Measurements from ENCODE around the gene TBL3. TPM values are rescaled to one million over a fixed set of nuclear protein-coding genes. Genes with fewer than 3 reads are reported as not detected.

TBL3 gene
- total and polyA plus RNA-seq, 4 donors, result 23.9 to 58.8 (median 44.1) TPM

- Histone ChIP-seq H3K27me3 (ENCODE audit: control insufficient read depth in 3 of 3, insufficient read depth in 3 of 3, low read length in 2 of 3) (no peaks in the 10 kb centered on the region), H3K4me1 (ENCODE audit: control insufficient read depth in 5 of 5, insufficient read depth in 5 of 5, low read length in 5 of 5) (peaks cover 0 to 24% (median 6%) of the 10 kb centered on the region in 5 donors), H3K9me3 (ENCODE audit: control insufficient read depth in 4 of 4, insufficient read depth in 3 of 4, low read length in 3 of 4) (no peaks in the 10 kb centered on the region), H3K27ac (ENCODE audit: low read depth in 1 of 2, low read length in 1 of 2) (no peak overlapping the region), H3K36me3 (ENCODE audit: control insufficient read depth in 4 of 4, insufficient read depth in 4 of 4, low read length in 4 of 4) (peaks cover 0 to 58% (median 26%) of the 10 kb centered on the region in 4 donors), H3K4me3 (no peak overlapping the region), H3K9ac (ENCODE audit: insufficient read depth in 1 of 2, low read length in 2 of 2) (no peak overlapping the region)
- ATAC-seq (ENCODE audit: insufficient read depth, low FRiP score) (no peak), DNase-seq (no peak)
- 96% methylated on average over 51 to 53 of the region's 53 CpGs for WGBS, 2 donors
- TF ChIP-seq, protein P1, sequence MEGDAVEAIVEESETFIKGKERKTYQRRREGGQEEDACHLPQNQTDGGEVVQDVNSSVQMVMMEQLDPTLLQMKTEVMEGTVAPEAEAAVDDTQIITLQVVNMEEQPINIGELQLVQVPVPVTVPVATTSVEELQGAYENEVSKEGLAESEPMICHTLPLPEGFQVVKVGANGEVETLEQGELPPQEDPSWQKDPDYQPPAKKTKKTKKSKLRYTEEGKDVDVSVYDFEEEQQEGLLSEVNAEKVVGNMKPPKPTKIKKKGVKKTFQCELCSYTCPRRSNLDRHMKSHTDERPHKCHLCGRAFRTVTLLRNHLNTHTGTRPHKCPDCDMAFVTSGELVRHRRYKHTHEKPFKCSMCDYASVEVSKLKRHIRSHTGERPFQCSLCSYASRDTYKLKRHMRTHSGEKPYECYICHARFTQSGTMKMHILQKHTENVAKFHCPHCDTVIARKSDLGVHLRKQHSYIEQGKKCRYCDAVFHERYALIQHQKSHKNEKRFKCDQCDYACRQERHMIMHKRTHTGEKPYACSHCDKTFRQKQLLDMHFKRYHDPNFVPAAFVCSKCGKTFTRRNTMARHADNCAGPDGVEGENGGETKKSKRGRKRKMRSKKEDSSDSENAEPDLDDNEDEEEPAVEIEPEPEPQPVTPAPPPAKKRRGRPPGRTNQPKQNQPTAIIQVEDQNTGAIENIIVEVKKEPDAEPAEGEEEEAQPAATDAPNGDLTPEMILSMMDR (IDR thresholded peaks at IDR 0.05; ENCODE audit: control extremely low read depth, extremely low read depth), result no peak
Measured at GRCh38 chr16:2001456-2002355, 29.9 kb downstream of the TBL3 start.

- no peak overlapping the region for H3K27ac ChIP-seq (ENCODE audit: low read depth in 1 of 2, low read length in 1 of 2)
- TF ChIP-seq, protein P1 (IDR thresholded peaks at IDR 0.05; ENCODE audit: control extremely low read depth, extremely low read depth), result no peak
- peaks cover 0 to 33% (median 6%) of the 10 kb centered on the region in 5 donors for H3K4me1 ChIP-seq (ENCODE audit: control insufficient read depth in 5 of 5, insufficient read depth in 5 of 5, low read length in 5 of 5)
- DNase-seq, result no peak
- H3K9me3 ChIP-seq (ENCODE audit: control insufficient read depth in 4 of 4, insufficient read depth in 3 of 4, low read length in 3 of 4), result no peaks in the 10 kb centered on the region
- ATAC-seq (ENCODE audit: insufficient read depth, low FRiP score), result no peak
- H3K27me3 ChIP-seq (ENCODE audit: control insufficient read depth in 3 of 3, insufficient read depth in 3 of 3, low read length in 2 of 3), result no peaks in the 10 kb centered on the region
- no peak overlapping the region for H3K4me3 ChIP-seq
- H3K36me3 ChIP-seq (ENCODE audit: control insufficient read depth in 4 of 4, insufficient read depth in 4 of 4, low read length in 4 of 4), result peaks cover 1 to 56% (median 26%) of the 10 kb centered on the region in 4 donors
- H3K9ac ChIP-seq (ENCODE audit: insufficient read depth in 1 of 2, low read length in 2 of 2), result no peak overlapping the region
- whole genome bisulfite sequencing, 2 donors, result 93 to 94% methylated on average over 47 of the region's 47 CpGs
Measured at GRCh38 chr16:2002406-2003230, 30.8 kb downstream of the TBL3 start.

GRCh38 chr16:2003231-2003826 is 31.5 kb downstream of the TBL3 start:
- Histone ChIP-seq H3K4me3 (no peak overlapping the region), H3K9ac (ENCODE audit: insufficient read depth in 1 of 2, low read length in 2 of 2) (no peak overlapping the region), H3K4me1 (ENCODE audit: control insufficient read depth in 5 of 5, insufficient read depth in 5 of 5, low read length in 5 of 5) (peaks cover 0 to 40% (median 12%) of the 10 kb centered on the region in 5 donors), H3K9me3 (ENCODE audit: control insufficient read depth in 4 of 4, insufficient read depth in 3 of 4, low read length in 3 of 4) (no peaks in the 10 kb centered on the region), H3K36me3 (ENCODE audit: control insufficient read depth in 4 of 4, insufficient read depth in 4 of 4, low read length in 4 of 4) (peaks cover 3 to 54% (median 23%) of the 10 kb centered on the region in 4 donors), H3K27ac (ENCODE audit: low read depth in 1 of 2, low read length in 1 of 2) (no peak overlapping the region), H3K27me3 (ENCODE audit: control insufficient read depth in 3 of 3, insufficient read depth in 3 of 3, low read length in 2 of 3) (no peaks in the 10 kb centered on the region)
- DNase-seq (no peak), ATAC-seq (ENCODE audit: insufficient read depth, low FRiP score) (no peak)
- TF ChIP-seq, protein P1 (IDR thresholded peaks at IDR 0.05; ENCODE audit: control extremely low read depth, extremely low read depth), result no peak
- 84 to 89% methylated on average over 8 of the region's 8 CpGs for WGBS, 2 donors
